SK-N-SH treated with all-trans-retinoic acid at 6 μM for 48 hours (cell line): ENCODE measurements around the gene AP4E1.

Experiments
- ARNTL ChIP-seq: fragments of 450-650 bp; formaldehyde crosslinking; IDR thresholded peaks from 2 replicates; pipeline ENCODE4 v1.5.0; 2020; ENCODE audit warnings: low read depth, mild to moderate bottlenecking, moderate library complexity, borderline replicate concordance
- ESRRG ChIP-seq: fragments of 250-450 bp; sonication (Bioruptor Pico); IDR thresholded peaks from 2 replicates; pipeline ENCODE4 v1.6.1; 2021; ENCODE audit warnings: mild to moderate bottlenecking
- GLIS3 ChIP-seq: fragments of 250-450 bp; sonication (Bioruptor Pico); IDR thresholded peaks from 2 replicates; pipeline ENCODE4 v1.5.0; 2020; ENCODE audit warnings: mild to moderate bottlenecking, moderate library complexity
- OSR1 ChIP-seq: fragments of 250-450 bp; sonication (Bioruptor Pico); IDR thresholded peaks from 2 replicates; pipeline ENCODE4 v1.8.0; 2022; ENCODE audit warnings: moderate library complexity, mild to moderate bottlenecking, inconsistent platforms
- PPARA ChIP-seq: fragments of 250-450 bp; sonication (Bioruptor Pico); IDR thresholded peaks from 2 replicates; pipeline ENCODE4 v1.5.0; 2020; ENCODE audit warnings: mild to moderate bottlenecking, borderline replicate concordance
- RARB ChIP-seq: fragments of 250-450 bp; sonication (Bioruptor Pico); IDR thresholded peaks from 2 replicates; pipeline ENCODE4 v1.8.0; 2021; ENCODE audit warnings: mild to moderate bottlenecking, moderate library complexity
- TOX ChIP-seq: fragments of 250-450 bp; sonication (Bioruptor Pico); IDR thresholded peaks from 2 replicates; pipeline ENCODE4 v1.8.0; 2021; ENCODE audit warnings: mild to moderate bottlenecking, moderate library complexity, borderline replicate concordance
- ZFP3 ChIP-seq: fragments of 250-450 bp; sonication (Bioruptor Pico); IDR thresholded peaks from 2 replicates; pipeline ENCODE4 v1.5.0; 2020; ENCODE audit warnings: mild to moderate bottlenecking, moderate library complexity
- TF ChIP-seq, protein P1 (sequence below): fragments of 250-450 bp; sonication (Bioruptor Pico); IDR thresholded peaks from 2 replicates; pipeline ENCODE4 v1.5.0; 2020; ENCODE audit warnings: mild to moderate bottlenecking, moderate library complexity

DNA sequence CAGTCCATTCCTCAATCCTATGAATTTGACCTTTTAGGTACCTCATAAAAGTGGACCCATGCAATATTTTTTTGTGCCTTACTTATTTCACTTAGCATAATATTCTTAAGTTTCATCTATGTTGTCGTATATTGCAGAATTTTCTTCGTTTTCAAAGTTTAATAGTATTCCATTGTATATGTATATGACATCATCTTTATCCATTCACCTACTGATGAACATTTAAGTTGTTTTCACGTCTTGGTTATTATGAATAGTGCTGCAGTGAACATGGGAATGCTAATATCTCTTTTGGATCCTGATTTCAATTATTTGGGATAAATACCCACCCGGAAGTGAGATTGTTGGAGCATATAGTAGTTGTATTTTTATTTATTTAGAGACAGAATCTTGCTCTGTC lies 65.1 kb downstream of the AP4E1 start:
- TF ChIP-seq ARNTL (CRISPR knock-in tag) (no peak), PPARA (CRISPR knock-in tag) (no peak), ZFP3 (CRISPR knock-in tag) (no peak), TOX (no peak), RARB (CRISPR knock-in tag) (no peak), OSR1 (no peak), GLIS3 (no peak), ESRRG (CRISPR knock-in tag) (no peak)
- TF ChIP-seq, protein P1, sequence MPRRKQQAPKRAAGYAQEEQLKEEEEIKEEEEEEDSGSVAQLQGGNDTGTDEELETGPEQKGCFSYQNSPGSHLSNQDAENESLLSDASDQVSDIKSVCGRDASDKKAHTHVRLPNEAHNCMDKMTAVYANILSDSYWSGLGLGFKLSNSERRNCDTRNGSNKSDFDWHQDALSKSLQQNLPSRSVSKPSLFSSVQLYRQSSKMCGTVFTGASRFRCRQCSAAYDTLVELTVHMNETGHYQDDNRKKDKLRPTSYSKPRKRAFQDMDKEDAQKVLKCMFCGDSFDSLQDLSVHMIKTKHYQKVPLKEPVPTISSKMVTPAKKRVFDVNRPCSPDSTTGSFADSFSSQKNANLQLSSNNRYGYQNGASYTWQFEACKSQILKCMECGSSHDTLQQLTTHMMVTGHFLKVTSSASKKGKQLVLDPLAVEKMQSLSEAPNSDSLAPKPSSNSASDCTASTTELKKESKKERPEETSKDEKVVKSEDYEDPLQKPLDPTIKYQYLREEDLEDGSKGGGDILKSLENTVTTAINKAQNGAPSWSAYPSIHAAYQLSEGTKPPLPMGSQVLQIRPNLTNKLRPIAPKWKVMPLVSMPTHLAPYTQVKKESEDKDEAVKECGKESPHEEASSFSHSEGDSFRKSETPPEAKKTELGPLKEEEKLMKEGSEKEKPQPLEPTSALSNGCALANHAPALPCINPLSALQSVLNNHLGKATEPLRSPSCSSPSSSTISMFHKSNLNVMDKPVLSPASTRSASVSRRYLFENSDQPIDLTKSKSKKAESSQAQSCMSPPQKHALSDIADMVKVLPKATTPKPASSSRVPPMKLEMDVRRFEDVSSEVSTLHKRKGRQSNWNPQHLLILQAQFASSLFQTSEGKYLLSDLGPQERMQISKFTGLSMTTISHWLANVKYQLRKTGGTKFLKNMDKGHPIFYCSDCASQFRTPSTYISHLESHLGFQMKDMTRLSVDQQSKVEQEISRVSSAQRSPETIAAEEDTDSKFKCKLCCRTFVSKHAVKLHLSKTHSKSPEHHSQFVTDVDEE (CRISPR knock-in tag) = no peak
